Gastroesophageal sphincter (tissue), 3 donors: Measurements from ENCODE around the gene HS6ST2.

Experiments used
- CTCF ChIP-seq, 4 experiments: fragments of 200-600 bp in 2 of 4; fragments of 450-650 bp in 2 of 4; sonication (generic) in 1 of 4; IDR thresholded peaks; one replicate each; pipeline ENCODE4 v1.5.1; 2017 to 2019; ENCODE audit warnings: antibody characterized with exemption in 4 of 4, mild to moderate bottlenecking in 2 of 4, moderate library complexity in 2 of 4
- POLR2A ChIP-seq, 2 donors: fragments of 450-650 bp; IDR thresholded peaks; one replicate each; pipeline ENCODE4 v1.6.1; 2017; ENCODE audit warnings: antibody characterized with exemption in 2 of 2, mild to moderate bottlenecking in 2 of 2, moderate library complexity in 1 of 2
- POLR2AphosphoS5 ChIP-seq: sonication (generic); formaldehyde crosslinking; IDR thresholded peaks from one replicate; pipeline ENCODE4 v1.6.1; 2017; ENCODE audit warnings: antibody characterized with exemption

- TF ChIP-seq CTCF (IDR thresholded peaks at IDR 0.05) (no peak), POLR2AphosphoS5 (no peak), POLR2A (IDR thresholded peaks at IDR 0.05) (no peak)
Observed at GRCh38 chrX:132858018-132858417, 100.4 kb downstream of the HS6ST2 start.
